HG02840 (cell line): ENCODE measurements around the gene OR5AU1.

Experiments used
- ATAC-seq: cut with Tn5 transposase; IDR thresholded peaks from one replicate; pipeline ENCODE4 v1.9.1; 2021; ENCODE audit warnings: mild to moderate bottlenecking, moderate library complexity, moderate number of reproducible peaks; ENCODE audit not compliant: unreplicated experiment, low FRiP score

OR5AU1 gene

DNA sequence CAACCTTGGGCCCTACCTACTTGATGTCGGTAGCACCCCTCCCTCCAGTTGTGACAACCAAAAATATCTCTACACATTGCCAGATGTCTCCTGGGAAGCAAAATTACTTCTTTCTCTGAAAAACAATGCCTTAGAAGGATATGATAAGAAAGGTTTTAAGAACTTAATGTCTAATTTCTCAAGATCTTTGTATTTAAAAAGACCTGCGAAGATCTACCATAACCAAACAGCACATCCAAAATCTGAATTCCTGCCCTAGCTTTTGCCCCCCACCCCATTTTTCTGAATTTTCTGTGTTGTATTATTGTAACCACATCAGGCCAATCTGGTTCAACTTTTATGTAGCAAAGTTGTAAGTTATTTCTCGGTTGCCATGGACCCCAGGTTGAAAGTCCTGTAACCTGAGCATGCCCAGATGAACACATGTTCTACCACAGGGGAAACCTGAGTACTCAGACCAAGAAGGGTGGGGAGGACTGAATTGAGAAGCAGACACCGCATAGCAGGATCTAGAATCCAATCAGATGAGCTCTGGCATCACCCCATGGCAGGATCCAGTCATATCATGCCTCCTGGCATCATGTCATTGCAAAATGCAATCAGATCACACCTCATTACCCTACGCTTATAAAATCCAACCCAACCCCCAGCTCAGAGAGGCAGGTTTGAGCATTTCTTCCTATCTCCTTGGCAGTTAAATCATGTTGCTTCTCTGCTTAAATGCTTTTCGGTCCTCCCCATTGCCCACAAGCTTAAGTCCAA lies 46.3 kb downstream of the OR5AU1 start:
- ATAC-seq, result no peak

DNA sequence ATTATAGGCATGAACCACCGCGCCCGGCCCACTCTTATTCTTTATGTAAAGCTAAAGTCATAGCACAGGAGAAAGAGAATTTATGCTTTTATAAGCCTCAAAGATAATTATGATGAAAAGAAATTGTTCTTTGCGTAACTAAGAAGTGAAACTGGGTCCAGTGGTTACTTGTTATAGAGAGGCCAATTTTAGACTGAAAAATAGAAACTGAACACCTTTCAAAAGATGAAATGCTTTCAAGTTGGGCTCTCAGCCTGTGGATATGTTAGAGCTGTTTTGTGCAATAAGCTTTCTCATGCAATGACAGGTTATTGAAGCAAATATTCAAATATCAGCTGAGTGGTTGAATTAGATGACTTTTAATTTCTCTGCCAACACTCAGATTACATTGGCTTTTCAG lies 47.1 kb downstream of the OR5AU1 start:
- no peak for ATAC-seq

DNA sequence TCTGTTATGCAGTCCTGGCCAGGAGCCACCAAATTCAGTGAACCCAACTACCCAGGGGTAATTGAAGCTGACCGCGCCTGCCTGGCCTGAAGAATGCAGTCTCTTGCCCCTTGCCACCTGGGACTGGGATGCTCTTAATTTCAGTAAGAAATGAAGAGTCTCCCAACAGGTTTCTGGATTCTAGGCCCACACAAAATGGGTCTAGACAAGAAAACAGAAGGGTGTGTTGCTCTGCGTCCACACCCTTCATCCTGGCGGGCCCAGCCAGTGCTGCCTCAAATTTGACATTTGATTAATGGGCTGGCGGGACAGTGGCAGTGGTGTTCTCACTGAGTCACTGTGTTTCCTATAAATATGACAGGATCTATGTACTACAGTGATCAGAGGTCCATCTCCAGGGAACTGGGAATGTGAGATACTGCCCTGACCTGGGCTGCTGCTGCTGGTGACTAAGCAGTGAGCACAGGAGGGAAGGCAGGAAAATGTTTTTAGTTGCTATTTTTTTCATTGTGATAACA lies 48.5 kb downstream of the OR5AU1 start:
- ATAC-seq, result no peak

DNA sequence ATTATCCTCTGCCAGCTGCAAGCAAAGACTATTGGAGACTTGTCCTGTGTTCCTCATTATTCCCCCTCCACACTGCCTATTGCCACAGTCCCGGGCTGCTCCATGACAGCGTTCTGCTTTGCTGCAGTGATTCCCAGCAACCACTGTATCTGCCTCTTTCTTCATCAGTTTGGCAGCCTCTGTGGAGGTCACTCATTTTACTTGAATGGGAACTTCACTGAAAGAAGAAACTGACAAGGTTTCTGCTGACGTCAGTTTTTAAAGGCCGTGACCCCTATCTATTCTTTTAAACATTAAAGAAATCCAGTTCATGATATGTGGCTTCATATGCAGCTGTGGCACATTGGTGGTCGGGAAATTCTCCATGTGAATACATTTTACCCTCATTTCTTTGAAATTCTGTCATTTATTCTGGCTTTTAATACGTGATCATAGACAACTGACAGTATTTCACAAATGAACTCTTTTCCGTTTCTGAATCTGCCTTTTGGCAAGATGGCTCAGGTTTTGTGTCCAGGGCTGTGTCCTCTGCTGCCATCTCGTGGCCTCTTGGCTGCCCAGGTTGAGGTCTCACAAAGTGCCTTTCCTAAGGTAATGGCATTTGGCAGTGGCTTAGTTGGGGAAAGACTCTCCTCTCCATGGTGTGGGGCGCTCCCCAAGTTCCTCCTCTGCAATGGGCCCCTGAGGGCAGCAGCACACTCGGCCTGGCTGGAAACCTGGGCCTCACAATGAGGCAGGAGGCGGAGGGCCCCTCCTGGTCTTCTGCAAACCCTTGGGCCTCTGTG lies 49.2 kb downstream of the OR5AU1 start:
- ATAC-seq, result no peak

DNA sequence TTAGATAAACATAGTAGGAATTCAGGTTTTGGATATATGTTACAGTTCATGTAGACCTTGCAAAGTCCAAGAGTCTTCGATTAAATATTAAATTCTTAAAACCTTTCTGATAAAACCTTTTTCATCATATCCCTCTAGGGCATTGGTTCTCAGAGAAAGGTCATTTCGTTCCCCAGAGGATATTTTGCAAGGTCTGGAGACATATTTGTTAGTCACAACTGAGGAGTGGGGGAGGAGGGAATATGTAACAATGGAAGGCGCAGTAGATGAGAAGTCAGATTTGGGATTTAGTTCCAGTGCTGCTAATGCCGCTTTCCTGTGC lies 49.7 kb downstream of the OR5AU1 start:
- no peak for ATAC-seq

DNA sequence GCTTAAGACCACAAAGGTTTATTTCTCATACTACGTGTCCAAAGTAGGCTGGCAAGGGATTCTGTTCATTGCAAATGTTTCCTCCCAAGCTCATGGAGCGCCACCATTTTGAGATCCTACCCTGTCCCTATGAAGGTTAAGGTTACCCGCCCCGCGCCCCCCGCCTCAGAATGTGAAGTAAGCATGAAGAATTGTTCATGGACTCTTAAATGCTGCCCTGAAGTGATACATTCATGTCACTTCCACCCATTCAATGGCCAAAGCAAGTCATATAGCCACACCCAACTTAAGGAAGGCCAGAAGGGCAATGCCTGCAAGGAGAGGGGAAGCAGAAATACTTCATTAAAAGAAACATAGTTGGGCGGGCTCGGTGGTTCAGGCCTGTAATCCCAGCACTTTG lies 50.8 kb downstream of the OR5AU1 start:
- no peak for ATAC-seq
